Activated CD4-positive, CD25-positive, alpha-beta regulatory T cell (primary cell): ENCODE measurements around the gene CATSPER2.
"Not testable (repeated sequence)": the region's sequence is repeated elsewhere in the genome, so short reads cannot be mapped to it uniquely, and the experiment has no call there.

Source experiments
- DNase-seq, 4 experiments: peaks; one replicate each; lab custom pipeline; 2025; lab: John Stamatoyannopoulos, UW

The CATSPER2 gene

DNA sequence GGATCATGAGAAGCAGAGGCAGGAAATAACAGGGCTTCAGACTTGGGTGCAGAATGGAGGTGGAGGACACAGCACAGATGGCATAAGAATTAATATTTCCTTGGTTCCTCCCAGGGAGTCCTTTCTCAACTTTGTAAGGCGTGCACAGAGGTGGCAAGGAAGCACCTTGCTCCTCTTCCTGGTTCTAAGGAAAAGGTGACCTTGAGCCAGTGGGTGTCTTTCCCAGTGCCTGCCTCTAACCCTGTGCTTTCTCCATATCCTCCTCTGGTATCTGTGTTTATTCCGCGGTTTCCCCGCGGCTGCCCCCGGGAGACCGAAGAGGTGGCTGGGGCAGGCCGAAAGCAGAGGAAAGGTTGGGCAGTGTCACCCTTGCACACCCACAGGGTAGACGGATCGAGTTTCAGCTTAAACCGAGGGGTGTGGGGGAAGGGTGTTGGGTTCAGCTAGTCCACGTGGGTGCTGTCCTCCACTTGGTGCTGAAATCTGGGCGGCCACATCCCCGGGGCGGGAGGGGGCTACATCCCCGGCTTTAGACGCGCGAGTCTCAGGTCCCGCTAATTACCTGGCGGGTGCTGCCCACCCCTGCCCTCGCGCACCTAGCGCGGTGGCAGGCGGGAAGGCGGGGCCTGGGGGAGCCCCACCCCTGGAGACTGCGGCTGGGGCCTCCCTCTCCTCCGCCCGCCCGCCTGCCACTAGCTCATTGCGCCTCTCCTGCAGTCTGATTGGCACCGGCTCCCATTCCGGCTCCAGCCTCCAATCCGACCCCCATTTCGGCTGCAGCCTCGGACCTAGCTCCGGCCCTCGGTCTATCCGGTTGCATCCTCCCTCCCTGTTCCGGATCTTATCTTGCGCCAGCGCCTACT is 55.1 kb downstream of the CATSPER2 start, which contains the start of gene CKMT1B:
TSS of gene CKMT1B (plus strand) at position 700 of the 863 bp plus-strand sequence. CDS start 192 bp downstream, outside the sequence.
- not testable (repeated sequence) for DNase-seq

DNA sequence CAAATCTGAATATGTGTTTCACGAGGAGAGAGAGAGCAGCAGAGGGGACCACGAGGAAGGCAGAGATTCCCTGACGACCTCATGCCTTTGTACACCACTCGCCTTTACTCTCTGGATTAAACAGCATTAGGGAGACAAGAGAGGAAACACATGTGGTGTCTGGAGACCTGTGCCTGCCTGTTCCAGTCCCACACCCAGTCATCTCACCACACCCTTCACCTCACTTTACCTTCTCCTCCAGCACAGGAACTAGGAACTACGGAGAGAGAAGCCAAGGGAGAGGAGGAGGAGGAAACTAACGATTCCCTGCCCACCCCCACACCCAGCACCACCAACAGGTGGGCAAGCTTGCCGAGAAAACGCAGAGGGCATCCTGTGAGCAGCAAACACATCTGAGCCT is 55.8 kb downstream of the CATSPER2 start:
- not testable (repeated sequence) for DNase-seq

DNA sequence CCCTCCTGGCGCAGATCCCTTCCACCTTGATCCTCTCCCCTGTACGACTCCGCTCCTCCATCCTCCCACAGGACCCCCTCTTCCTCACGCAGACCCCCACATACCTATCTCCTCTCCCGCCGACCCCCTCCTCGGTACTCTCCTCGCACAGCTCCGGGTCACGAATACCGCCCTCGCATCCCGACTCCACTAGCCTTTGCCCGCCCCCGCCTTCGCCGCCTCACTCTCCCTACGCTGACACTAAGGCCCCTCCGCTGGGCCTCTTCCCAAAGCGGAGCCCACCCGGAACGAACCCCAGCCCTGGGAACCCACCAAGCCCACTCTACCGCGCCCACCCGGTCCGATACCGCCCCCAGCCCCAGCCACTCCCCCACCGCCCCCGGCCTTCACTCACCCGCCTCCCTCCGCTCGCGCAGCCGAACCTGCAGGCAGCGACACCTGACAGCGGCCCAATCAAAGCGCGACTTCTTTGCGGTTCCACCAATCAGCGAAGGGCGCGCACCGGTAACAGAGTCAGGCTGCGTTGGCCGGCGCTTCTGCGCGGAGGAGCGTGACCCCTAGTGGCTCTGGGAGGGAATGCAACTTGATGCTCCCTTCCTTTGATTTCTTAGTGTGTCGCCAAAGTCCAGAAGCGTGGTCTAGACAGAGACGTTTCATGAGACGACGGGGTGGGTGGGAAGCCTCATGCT is 58.7 kb downstream of the CATSPER2 start, which contains the start of gene PPIP5K1:
TSS of gene PPIP5K1 (minus strand) at position 431 of the 689 bp plus-strand sequence. CDS start 5,704 bp downstream, outside the sequence.
- not testable (repeated sequence) for DNase-seq
